ENCODE results near the gene DDR1. TPM values are rescaled to one million over a fixed set of nuclear protein-coding genes. Genes with fewer than 3 reads are reported as not detected.
"Not testable (repeated sequence)": the region's sequence is repeated elsewhere in the genome, so short reads cannot be mapped to it uniquely, and the experiment has no call there.

DDR1 gene
- total RNA-seq, 2 experiments from 2014 or later, result 6.5 to 6.6 TPM

DNA sequence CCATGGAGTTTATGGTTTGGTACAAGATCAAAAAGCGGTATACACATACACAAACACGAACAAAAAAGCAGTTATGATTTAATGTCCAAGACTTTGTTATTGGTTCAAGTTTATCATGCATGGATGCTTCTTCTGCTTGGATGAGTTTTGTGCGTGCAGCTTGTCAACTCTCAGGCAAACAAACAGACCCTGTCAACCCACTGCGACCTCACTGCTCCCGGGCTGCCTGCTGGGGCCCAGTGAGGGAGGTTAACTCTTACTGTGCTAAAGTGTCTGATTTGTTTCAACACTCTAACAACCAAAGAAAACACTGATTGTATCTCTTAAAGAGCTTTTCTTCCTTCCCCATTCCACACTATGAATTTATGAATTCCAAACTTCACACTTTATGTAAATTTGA is 26.8 kb upstream of the DDR1 start:
- Mint-ChIP-seq H3K36me3 (ENCODE audit: low read depth) (peaks cover 4% of the 10 kb centered on the region), H3K27ac (no peak overlapping the region), H3K4me1 (ENCODE audit: low read depth) (no peaks in the 10 kb centered on the region), H3K4me3 (no peak overlapping the region), H3K9me3 (peaks cover 1% of the 10 kb centered on the region), H3K27me3 (no peaks in the 10 kb centered on the region)
- Histone ChIP-seq H3K27ac (ENCODE audit: low read depth in 1 of 2, low read length in 2 of 2) (no peak overlapping the region), H3K27me3 (ENCODE audit: control insufficient read depth in 1 of 2, insufficient read depth in 2 of 2, low read length in 2 of 2) (peaks cover 0 to 3% of the 10 kb centered on the region in 2 experiments), H3K4me3 (ENCODE audit: low read length) (no peak overlapping the region), H3K9me3 (ENCODE audit: control insufficient read depth in 1 of 2, insufficient read depth in 1 of 2, low read length in 2 of 2) (peaks cover 0 to 10% of the 10 kb centered on the region in 2 experiments), H3K36me3 (ENCODE audit: insufficient read depth, low read length) (no peaks in the 10 kb centered on the region), H3K4me1 (ENCODE audit: insufficient read depth, low read length) (no peaks in the 10 kb centered on the region)
- POLR2A ChIA-PET, result no interaction called here
- TF ChIP-seq, protein P1, sequence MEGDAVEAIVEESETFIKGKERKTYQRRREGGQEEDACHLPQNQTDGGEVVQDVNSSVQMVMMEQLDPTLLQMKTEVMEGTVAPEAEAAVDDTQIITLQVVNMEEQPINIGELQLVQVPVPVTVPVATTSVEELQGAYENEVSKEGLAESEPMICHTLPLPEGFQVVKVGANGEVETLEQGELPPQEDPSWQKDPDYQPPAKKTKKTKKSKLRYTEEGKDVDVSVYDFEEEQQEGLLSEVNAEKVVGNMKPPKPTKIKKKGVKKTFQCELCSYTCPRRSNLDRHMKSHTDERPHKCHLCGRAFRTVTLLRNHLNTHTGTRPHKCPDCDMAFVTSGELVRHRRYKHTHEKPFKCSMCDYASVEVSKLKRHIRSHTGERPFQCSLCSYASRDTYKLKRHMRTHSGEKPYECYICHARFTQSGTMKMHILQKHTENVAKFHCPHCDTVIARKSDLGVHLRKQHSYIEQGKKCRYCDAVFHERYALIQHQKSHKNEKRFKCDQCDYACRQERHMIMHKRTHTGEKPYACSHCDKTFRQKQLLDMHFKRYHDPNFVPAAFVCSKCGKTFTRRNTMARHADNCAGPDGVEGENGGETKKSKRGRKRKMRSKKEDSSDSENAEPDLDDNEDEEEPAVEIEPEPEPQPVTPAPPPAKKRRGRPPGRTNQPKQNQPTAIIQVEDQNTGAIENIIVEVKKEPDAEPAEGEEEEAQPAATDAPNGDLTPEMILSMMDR (IDR thresholded peaks at IDR 0.05), result no peak
- ATAC-seq (ENCODE audit: poor library complexity) (no peak), DNase-seq (no peak)
- CTCF ChIA-PET, result no interaction called here
- intact Hi-C loops (cut with DNase I, micrococcal nuclease), result no loop called here

DNA sequence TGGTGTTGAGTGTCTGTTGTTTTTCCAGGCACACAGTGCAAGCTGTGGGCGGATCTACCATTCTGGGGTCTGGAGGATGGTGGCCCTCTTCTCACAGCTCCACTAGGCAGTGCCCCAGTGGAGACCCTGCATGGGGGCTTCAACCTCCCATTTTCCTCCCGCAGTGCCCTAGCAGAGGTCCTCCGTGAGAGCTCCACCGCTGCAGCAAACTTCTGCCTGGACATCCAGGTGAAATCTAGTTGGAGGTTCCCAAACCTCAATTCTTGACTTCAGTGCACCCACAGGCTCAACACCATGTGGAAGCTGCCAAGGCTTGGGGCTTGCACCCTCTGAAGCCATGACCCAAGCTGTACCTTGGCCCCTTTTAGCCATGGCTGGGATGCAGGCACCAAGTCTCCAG is 24.6 kb upstream of the DDR1 start:
- H3K9me3 ChIP-seq (ENCODE audit: control insufficient read depth in 1 of 2, insufficient read depth in 1 of 2, low read length in 2 of 2); H3K27ac Mint-ChIP-seq; H3K27ac ChIP-seq (ENCODE audit: low read depth in 1 of 2, low read length in 2 of 2); POLR2A ChIA-PET; H3K36me3 Mint-ChIP-seq (ENCODE audit: low read depth); CTCF ChIA-PET; H3K27me3 ChIP-seq (ENCODE audit: control insufficient read depth in 1 of 2, insufficient read depth in 2 of 2, low read length in 2 of 2); intact Hi-C loops (cut with DNase I, micrococcal nuclease); H3K4me1 ChIP-seq (ENCODE audit: insufficient read depth, low read length); H3K4me1 Mint-ChIP-seq (ENCODE audit: low read depth); ATAC-seq (ENCODE audit: poor library complexity); H3K36me3 ChIP-seq (ENCODE audit: insufficient read depth, low read length); H3K27me3 Mint-ChIP-seq; H3K4me3 Mint-ChIP-seq; DNase-seq; H3K9me3 Mint-ChIP-seq; H3K4me3 ChIP-seq (ENCODE audit: low read length): not testable (repeated sequence)

DNA sequence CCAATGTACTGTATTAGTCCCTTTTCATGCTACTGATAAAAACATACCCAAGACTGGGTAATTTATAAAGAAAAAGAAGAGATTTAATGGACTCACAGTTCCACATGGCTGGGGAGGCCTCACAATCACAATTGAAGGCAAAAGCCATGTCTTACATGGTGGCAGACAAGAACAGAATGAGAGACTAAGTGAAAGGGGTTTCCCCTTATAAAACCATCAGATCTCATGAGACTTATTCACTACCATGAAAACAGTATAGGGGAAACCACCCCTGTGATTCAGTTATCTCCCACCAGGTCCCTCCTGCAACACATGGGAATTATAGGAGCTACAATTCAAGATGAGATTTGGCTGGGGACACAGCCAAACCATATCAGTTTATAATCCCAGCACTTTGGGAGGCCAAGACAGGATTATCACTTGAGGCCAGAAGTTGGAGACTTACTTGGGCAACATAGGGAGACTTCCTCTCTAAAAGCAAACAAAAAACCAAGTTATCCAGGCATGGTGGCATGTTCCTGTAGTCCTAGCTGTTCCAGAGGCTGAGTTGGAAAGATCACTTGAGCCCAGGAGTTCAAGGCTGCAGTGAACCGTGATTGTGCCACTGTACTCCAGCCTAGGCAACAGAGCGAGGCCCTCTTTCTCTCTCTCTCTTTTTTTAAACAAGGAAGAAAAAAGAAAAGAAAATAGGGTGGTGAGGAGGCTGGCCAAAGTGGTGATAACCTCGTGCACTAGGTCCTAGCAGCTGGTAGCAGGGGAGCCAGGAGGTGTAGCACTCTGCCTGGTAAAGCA is 22.9 kb upstream of the DDR1 start:
- H3K4me3 ChIP-seq (ENCODE audit: low read length), result no peak overlapping the region
- no peaks in the 10 kb centered on the region for H3K4me1 Mint-ChIP-seq (ENCODE audit: low read depth)
- DNase-seq, result no peak
- no peak overlapping the region for H3K4me3 Mint-ChIP-seq
- no peaks in the 10 kb centered on the region for H3K4me1 ChIP-seq (ENCODE audit: insufficient read depth, low read length)
- H3K27ac Mint-ChIP-seq, result no peak overlapping the region
- intact Hi-C loops (cut with DNase I, micrococcal nuclease), result no loop called here
- peaks cover 4% of the 10 kb centered on the region for H3K36me3 Mint-ChIP-seq (ENCODE audit: low read depth)
- H3K9me3 Mint-ChIP-seq, result peaks cover 1% of the 10 kb centered on the region
- peaks cover 0 to 10% of the 10 kb centered on the region in 2 experiments for H3K9me3 ChIP-seq (ENCODE audit: control insufficient read depth in 1 of 2, insufficient read depth in 1 of 2, low read length in 2 of 2)
- no peak for ATAC-seq (ENCODE audit: poor library complexity)
- ChIA-PET CTCF (no interaction called here), POLR2A (interaction anchor here (0.5 kb wide), 1 partner anchor 63 kb away, joined by 3 read pairs; no protein-coding TSS in a partner anchor)
- H3K27me3 Mint-ChIP-seq, result no peaks in the 10 kb centered on the region
- TF ChIP-seq, protein P1 (IDR thresholded peaks at IDR 0.05), result no peak
- H3K27me3 ChIP-seq (ENCODE audit: control insufficient read depth in 1 of 2, insufficient read depth in 2 of 2, low read length in 2 of 2), result peaks cover 0 to 2% of the 10 kb centered on the region in 2 experiments
- H3K27ac ChIP-seq (ENCODE audit: low read depth in 1 of 2, low read length in 2 of 2), result no peak overlapping the region
- no peaks in the 10 kb centered on the region for H3K36me3 ChIP-seq (ENCODE audit: insufficient read depth, low read length)
